Measurements from ENCODE around the gene MYH15.

The MYH15 gene

GRCh38 chr3:108471426-108471825 lies 39.0 kb downstream of the MYH15 start:
- DNase-seq, result no peak

- no peak for DNase-seq
Measured at GRCh38 chr3:108469126-108469525, 41.3 kb downstream of the MYH15 start.

GRCh38 chr3:108468577-108468976 lies 41.8 kb downstream of the MYH15 start:
- no peak for DNase-seq

GRCh38 chr3:108462899-108463298 lies 47.5 kb downstream of the MYH15 start:
- no peak for DNase-seq

- DNase-seq, result no peak
Measured at GRCh38 chr3:108461661-108462111, 48.7 kb downstream of the MYH15 start.

GRCh38 chr3:108459225-108459624 lies 51.2 kb downstream of the MYH15 start:
- no peak for DNase-seq

GRCh38 chr3:108455212-108455705 lies 55.1 kb downstream of the MYH15 start:
- DNase-seq, result no peak

GRCh38 chr3:108453565-108453964 lies 56.8 kb downstream of the MYH15 start:
- DNase-seq, result no peak

- DNase-seq, result no peak
Measured at GRCh38 chr3:108450444-108450843, 60.0 kb downstream of the MYH15 start.

GRCh38 chr3:108448593-108448992 lies 61.8 kb downstream of the MYH15 start:
- DNase-seq, result no peak

GRCh38 chr3:108447096-108447847 lies 63.1 kb downstream of the MYH15 start:
- no peak for DNase-seq

- DNase-seq, result no peak
Measured at GRCh38 chr3:108442281-108442680, 68.1 kb downstream of the MYH15 start.

- no peak for DNase-seq
Measured at GRCh38 chr3:108441518-108441917, 68.9 kb downstream of the MYH15 start.

GRCh38 chr3:108441071-108441507 lies 69.3 kb downstream of the MYH15 start:
- no peak for DNase-seq

GRCh38 chr3:108438542-108438941 lies 71.9 kb downstream of the MYH15 start:
- no peak for DNase-seq

- no peak for DNase-seq
Measured at GRCh38 chr3:108437439-108437838, 73.0 kb downstream of the MYH15 start.

- DNase-seq, result no peak
Measured at GRCh38 chr3:108433928-108434327, 76.5 kb downstream of the MYH15 start.

- DNase-seq, result no peak
Measured at GRCh38 chr3:108432431-108432830, 78.0 kb downstream of the MYH15 start.

GRCh38 chr3:108430540-108430939 lies 79.9 kb downstream of the MYH15 start:
- DNase-seq, result no peak

- no peak for DNase-seq
Measured at GRCh38 chr3:108428586-108428985, 81.8 kb downstream of the MYH15 start.

- DNase-seq, result no peak
Measured at GRCh38 chr3:108420926-108421325, 89.5 kb downstream of the MYH15 start.

GRCh38 chr3:108416111-108416869 lies 94.1 kb downstream of the MYH15 start:
- no peak for DNase-seq

GRCh38 chr3:108415661-108416060 lies 94.7 kb downstream of the MYH15 start:
- DNase-seq, result no peak

- no peak for DNase-seq
Measured at GRCh38 chr3:108414007-108414406, 96.4 kb downstream of the MYH15 start.
